ENCODE results near the gene UCK2. TPM values are rescaled to one million over a fixed set of nuclear protein-coding genes. Genes with fewer than 3 reads are reported as not detected.

Gene UCK2
- total and polyA plus RNA-seq, 9 of the 15 experiments (the other 6 are each of a cell fraction or from before 2014, with no cell fraction given) = 71.6 to 145 (median 95.8) TPM

DNA sequence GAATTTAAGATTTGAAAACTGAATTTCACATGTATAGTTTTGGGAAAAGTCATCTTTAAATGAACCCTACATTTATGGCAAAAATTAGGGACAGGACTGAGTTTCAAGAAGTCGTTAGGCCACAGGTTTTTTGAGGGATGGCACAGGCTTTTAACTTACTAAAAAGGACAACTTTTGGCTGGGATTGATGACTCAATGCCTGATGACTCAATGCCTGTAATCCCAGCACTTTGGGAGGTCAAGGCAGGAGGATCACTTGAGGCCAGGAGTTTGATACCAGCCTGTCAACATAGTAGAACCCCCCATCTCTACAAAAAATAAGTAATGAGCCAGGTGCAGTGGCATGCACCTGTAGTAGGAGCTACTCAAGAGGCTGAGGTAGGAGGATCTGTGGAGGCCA is 15.9 kb downstream of the UCK2 start:
- no peak overlapping the region for H3K9ac ChIP-seq (ENCODE audit: insufficient read depth in 1 of 2, low read depth in 2 of 2, low read length in 2 of 2)
- H3K9me3 ChIP-seq (replicated peaks; ENCODE audit: control insufficient read depth, insufficient read depth, low read depth, low read length) = no peaks in the 10 kb centered on the region
- no peak overlapping the region for H3K4me3 ChIP-seq
- DNase-seq (ENCODE audit: extremely low read depth in 1 of 4, low spot score in 3 of 4) = no peak
- FAIRE-seq = no peak
- peak overlapping the region; percentile 37; the same call in 1 of the 3 replicates for H3K27ac ChIP-seq (ENCODE audit: extremely low read depth, low read depth, low read length)
- WGBS (ENCODE audit: insufficient coverage, low coverage, missing lambda C conversion rate) = 4% methylated on average over 1 of the region's 1 CpG
- POLR2A ChIA-PET = interaction anchor here (0.7 to 5.1 kb wide), 5 partner anchors 9 to 563 kb away, joined by 3 to 30 read pairs (median 11); no protein-coding TSS in a partner anchor
- in situ Hi-C loops (cut with MboI) (no loop called here), intact Hi-C loops (cut with micrococcal nuclease) (no loop called here)
- no TSS peak for BruUV-seq (replicated peaks)
- no peak overlapping the region for H3K4me2 ChIP-seq (ENCODE audit: insufficient read depth, low read length)
- CTCF ChIA-PET (ENCODE audit: low intra/inter-chr PET ratio) = interaction anchor here (0.5 kb wide), 1 partner anchor 1076 kb away, joined by 3 read pairs; no protein-coding TSS in a partner anchor
- no peak overlapping the region for H2AFZ ChIP-seq (ENCODE audit: low read depth, low read length)
- H3K27me3 ChIP-seq (ENCODE audit: control insufficient read depth in 2 of 2, insufficient read depth in 2 of 2, low read length in 2 of 2) = no peaks in the 10 kb centered on the region
- H3K36me3 ChIP-seq (ENCODE audit: control insufficient read depth, insufficient read depth, low read length) = peaks cover 18% of the 10 kb centered on the region; the same call in 2 of the 3 replicates
- H3K79me2 ChIP-seq (ENCODE audit: control insufficient read depth, insufficient read depth, low read length) = peaks cover 99% of the 10 kb centered on the region
- peaks cover 9% of the 10 kb centered on the region for H3K9me1 ChIP-seq (ENCODE audit: control insufficient read depth, insufficient read depth, low read length)
- peaks cover 31 to 70% of the 10 kb centered on the region in 2 experiments for H3K4me1 ChIP-seq (replicated peaks in 1 of 2; ENCODE audit: control insufficient read depth in 2 of 2, insufficient read depth in 2 of 2, low read length in 2 of 2)
- peaks cover 49% of the 10 kb centered on the region for H4K20me1 ChIP-seq (replicated peaks; ENCODE audit: control insufficient read depth, insufficient read depth, low read length)
- ATAC-seq = no peak
- TF ChIP-seq CBFA2T3 (IDR thresholded peaks at IDR 0.05) = peak; percentile 9; the same call in 1 of the 2 replicates
- no peak for TF ChIP-seq NONO (IDR thresholded peaks at IDR 0.05; ENCODE audit: low read depth in 2 of 2, low read length in 1 of 2)
- no peak for TF ChIP-seq PHF21A (IDR thresholded peaks at IDR 0.05; ENCODE audit: borderline replicate concordance, low read depth)
- no peak for TF ChIP-seq MEIS2 (IDR thresholded peaks at IDR 0.05; ENCODE audit: partially characterized antibody)
- no peak for TF ChIP-seq EWSR1 (IDR thresholded peaks at IDR 0.05; ENCODE audit: borderline replicate concordance, low read depth, partially characterized antibody)
- TF ChIP-seq ZNF3 (CRISPR knock-in tag; IDR thresholded peaks at IDR 0.05) = no peak
- TF ChIP-seq, protein P1, sequence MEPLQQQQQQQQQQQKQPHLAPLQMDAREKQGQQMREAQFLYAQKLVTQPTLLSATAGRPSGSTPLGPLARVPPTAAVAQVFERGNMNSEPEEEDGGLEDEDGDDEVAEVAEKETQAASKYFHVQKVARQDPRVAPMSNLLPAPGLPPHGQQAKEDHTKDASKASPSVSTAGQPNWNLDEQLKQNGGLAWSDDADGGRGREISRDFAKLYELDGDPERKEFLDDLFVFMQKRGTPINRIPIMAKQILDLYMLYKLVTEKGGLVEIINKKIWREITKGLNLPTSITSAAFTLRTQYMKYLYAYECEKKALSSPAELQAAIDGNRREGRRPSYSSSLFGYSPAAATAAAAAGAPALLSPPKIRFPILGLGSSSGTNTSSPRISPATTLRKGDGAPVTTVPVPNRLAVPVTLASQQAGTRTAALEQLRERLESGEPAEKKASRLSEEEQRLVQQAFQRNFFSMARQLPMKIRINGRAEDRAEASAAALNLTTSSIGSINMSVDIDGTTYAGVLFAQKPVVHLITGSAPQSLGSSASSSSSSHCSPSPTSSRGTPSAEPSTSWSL (CRISPR knock-in tag; IDR thresholded peaks at IDR 0.05; ENCODE audit: borderline replicate concordance) = no peak
- no peak for TF ChIP-seq SP2 (IDR thresholded peaks at IDR 0.05; ENCODE audit: extremely low read depth, low read depth, low read length, poor library complexity, severe bottlenecking)
- TF ChIP-seq ZBTB17 (CRISPR knock-in tag; IDR thresholded peaks at IDR 0.05) = no peak
- TF ChIP-seq FOSL1 (tag; conservative IDR thresholded peaks at IDR 0.05) = peak; percentile 81
- peak; percentile 83; the same call in 1 of the 2 replicates for TF ChIP-seq JUND (IDR thresholded peaks at IDR 0.05; ENCODE audit: borderline replicate concordance, low read depth, low read length)
- peak; percentile 32; the same call in 2 of the 3 replicates for TF ChIP-seq JUND (tag; IDR thresholded peaks at IDR 0.05; ENCODE audit: borderline replicate concordance, low read depth, low read length)
- TF ChIP-seq GABPA (tag; conservative IDR thresholded peaks at IDR 0.05; ENCODE audit: low read depth) = no peak
- no peak for TF ChIP-seq PHB2 (IDR thresholded peaks at IDR 0.05; ENCODE audit: low read depth)
- no peak for TF ChIP-seq PHB (CRISPR knock-in tag; IDR thresholded peaks at IDR 0.05)
- TF ChIP-seq JUN (IDR thresholded peaks at IDR 0.05; ENCODE audit: borderline replicate concordance, low read depth, low read length) = peak; percentile 90
- TF ChIP-seq JUN (CRISPR knock-in tag; IDR thresholded peaks at IDR 0.05; ENCODE audit: borderline replicate concordance) = no peak
- no peak for TF ChIP-seq KHSRP (IDR thresholded peaks at IDR 0.05)
- no peak for TF ChIP-seq HNRNPUL1 (IDR thresholded peaks at IDR 0.05; ENCODE audit: low read length)
- TF ChIP-seq ZNF77 (CRISPR knock-in tag; IDR thresholded peaks at IDR 0.05) = no peak
- TF ChIP-seq ERF (CRISPR knock-in tag; IDR thresholded peaks at IDR 0.05) = no peak
- TF ChIP-seq SMARCB1 (IDR thresholded peaks at IDR 0.05; ENCODE audit: insufficient read length, low read depth) = no peak
- no peak for TF ChIP-seq SLC30A9 (CRISPR knock-in tag; IDR thresholded peaks at IDR 0.05)
- no peak for TF ChIP-seq NBN (IDR thresholded peaks at IDR 0.05; ENCODE audit: low read depth)

All from K562 (cell line).